ENCODE measurements around the gene TACR1.
"Not testable (repeated sequence)": the region's sequence is repeated elsewhere in the genome, so short reads cannot be mapped to it uniquely, and the experiment has no call there.

Gene TACR1

DNA sequence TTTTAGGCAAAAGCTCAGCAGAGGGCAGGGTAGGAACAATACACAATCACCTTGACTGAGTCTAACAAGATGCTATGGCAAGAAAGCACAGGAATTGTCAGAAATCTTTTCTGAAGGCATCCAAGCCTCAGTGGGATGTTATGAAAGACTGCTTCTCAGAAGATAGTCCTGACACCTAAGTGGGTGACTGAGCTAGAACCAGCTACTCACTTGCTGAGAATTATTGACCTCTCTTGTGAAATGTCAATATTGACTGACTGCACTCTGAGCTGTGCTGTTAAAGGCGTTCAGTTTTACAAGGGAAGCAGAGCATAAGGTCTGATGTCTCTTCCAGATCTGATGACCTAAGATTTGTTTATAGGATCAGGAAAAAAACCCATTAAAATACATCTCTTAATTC lies 46.1 kb downstream of the TACR1 start:
- no peak for DNase-seq (ENCODE audit: low read depth, low spot score)
- TF ChIP-seq, protein P1, sequence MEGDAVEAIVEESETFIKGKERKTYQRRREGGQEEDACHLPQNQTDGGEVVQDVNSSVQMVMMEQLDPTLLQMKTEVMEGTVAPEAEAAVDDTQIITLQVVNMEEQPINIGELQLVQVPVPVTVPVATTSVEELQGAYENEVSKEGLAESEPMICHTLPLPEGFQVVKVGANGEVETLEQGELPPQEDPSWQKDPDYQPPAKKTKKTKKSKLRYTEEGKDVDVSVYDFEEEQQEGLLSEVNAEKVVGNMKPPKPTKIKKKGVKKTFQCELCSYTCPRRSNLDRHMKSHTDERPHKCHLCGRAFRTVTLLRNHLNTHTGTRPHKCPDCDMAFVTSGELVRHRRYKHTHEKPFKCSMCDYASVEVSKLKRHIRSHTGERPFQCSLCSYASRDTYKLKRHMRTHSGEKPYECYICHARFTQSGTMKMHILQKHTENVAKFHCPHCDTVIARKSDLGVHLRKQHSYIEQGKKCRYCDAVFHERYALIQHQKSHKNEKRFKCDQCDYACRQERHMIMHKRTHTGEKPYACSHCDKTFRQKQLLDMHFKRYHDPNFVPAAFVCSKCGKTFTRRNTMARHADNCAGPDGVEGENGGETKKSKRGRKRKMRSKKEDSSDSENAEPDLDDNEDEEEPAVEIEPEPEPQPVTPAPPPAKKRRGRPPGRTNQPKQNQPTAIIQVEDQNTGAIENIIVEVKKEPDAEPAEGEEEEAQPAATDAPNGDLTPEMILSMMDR (IDR thresholded peaks at IDR 0.05; ENCODE audit: low read depth, low read length), result no peak
- in situ Hi-C loops (cut with HindIII; ENCODE audit: low sequenced_read_pairs), result no loop called here
- H3K4me3 ChIP-seq (ENCODE audit: low read depth, low read length), result no peak overlapping the region

DNA sequence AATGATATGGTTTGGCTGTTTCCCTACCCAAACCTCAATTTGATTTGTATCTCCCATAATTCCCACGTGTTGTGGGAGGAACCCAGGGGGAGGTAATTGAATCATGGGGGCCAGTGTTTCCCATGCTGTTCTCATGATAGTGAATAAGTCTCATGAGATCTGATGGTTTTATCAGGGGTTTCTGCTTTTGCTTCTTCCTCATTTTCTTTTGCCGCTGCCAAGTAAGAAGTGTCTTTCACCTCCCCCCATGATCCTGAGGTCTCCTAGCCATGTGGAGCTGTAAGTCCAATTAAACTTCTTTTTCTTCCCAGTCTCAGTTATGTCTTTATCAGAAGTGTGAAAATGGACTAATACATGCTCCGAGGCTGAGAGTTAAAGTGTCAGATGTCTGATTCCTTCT lies 47.1 kb downstream of the TACR1 start:
- DNase-seq (ENCODE audit: low read depth, low spot score); in situ Hi-C loops (cut with HindIII; ENCODE audit: low sequenced_read_pairs); H3K4me3 ChIP-seq (ENCODE audit: low read depth, low read length): not testable (repeated sequence)

DNA sequence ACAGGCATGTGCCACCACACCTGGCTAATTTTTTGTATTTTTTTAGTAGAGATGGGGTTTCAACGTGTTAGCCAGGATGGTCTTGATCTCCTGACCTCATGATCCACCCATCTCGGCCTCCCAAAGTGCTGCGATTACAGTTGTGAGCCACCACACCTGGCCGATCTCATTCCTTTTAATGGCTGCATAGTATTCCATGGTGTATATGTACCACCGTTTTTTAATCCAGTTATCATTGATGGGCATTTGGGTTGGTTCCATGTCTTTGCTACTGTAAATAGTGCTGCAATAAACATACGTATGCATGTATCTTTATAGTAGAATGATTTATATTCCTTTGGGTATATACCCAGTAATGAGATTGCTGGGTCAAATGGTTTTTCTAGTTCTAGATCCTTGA lies 51.4 kb downstream of the TACR1 start:
- DNase-seq (ENCODE audit: low read depth, low spot score); H3K4me3 ChIP-seq (ENCODE audit: low read depth, low read length); in situ Hi-C loops (cut with HindIII; ENCODE audit: low sequenced_read_pairs): not testable (repeated sequence)

DNA sequence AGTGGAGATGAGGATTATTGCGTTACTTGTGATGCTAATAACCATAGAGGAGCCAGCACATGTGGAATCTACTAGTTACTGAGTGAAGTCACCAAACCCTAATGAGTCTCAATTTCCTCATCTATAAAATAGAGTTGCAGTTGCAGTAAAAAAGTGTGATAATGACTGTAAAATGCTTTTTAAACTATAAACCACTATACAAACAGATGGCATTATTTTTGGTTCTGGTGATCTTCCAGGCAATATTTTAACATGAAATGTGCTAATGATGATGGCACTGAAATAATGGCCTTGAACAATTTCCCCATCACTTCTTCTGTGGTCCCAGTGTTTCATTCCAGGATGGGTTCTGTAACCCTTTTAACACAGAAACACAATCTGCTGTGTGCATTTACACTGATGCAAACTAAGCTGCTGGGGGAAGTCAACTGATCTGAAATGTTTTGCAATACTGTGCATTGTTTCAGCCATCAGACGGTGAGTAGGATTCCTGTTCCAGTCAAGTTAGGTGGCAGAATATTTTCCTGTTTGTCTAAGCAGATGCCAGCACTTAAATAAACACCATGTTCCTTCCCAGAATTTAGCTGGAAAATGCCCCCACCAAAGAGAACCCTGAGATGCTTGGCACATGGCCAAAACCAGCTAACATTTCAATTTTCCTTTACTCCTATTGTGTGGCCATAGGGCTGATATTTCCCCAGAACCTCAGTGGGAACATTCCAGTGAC lies 52.6 kb downstream of the TACR1 start:
- H3K4me3 ChIP-seq (ENCODE audit: low read depth, low read length), result no peak overlapping the region
- TF ChIP-seq, protein P1 (IDR thresholded peaks at IDR 0.05; ENCODE audit: low read depth, low read length), result no peak
- DNase-seq (ENCODE audit: low read depth, low spot score), result peak; percentile 49
- in situ Hi-C loops (cut with HindIII; ENCODE audit: low sequenced_read_pairs), result no loop called here

DNA sequence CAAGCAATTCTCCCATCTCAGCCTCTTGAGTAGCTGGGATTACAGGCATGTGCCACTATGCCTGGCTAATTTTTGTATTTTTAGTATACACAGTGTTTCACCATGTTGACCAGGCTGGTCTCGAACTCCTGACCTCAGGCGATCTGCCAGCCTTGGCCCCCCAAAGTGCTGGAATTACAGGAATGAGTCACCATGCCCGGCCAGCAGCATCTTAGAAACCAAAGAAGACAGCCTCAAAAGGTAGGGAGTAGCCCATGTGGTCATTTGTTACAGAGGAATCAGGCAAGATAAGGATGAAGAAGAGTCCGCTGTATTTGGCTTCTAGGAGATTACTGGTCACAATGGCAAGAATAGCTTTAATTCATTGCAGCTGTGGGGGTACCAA lies 53.1 kb downstream of the TACR1 start:
- H3K4me3 ChIP-seq (ENCODE audit: low read depth, low read length); in situ Hi-C loops (cut with HindIII; ENCODE audit: low sequenced_read_pairs): not testable (repeated sequence)
- peak; percentile 19 for DNase-seq (ENCODE audit: low read depth, low spot score)

DNA sequence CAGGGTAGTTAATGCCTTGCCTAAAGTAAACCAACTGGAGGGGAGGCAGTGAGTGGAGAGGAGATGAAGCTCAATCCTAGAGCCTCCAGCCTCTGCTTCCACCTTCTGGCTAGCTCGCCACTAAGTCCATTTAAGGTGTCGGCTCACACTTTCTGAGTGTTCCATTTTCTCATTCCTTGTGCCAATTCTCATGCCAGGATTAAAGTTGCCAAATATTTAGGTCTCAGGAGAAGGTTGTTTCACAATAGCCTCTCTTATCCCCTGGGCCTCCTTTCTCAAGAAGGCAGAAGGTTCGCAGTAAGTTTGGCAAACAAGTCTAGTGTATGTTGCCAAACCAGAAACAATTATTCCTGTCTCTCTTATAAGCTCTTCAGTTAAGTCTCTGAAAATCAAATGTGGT lies 57.2 kb downstream of the TACR1 start:
- peak; percentile 42 for DNase-seq (ENCODE audit: low read depth, low spot score)
- in situ Hi-C loops (cut with HindIII; ENCODE audit: low sequenced_read_pairs), result no loop called here
- H3K4me3 ChIP-seq (ENCODE audit: low read depth, low read length), result no peak overlapping the region
- TF ChIP-seq, protein P1 (IDR thresholded peaks at IDR 0.05; ENCODE audit: low read depth, low read length), result no peak

DNA sequence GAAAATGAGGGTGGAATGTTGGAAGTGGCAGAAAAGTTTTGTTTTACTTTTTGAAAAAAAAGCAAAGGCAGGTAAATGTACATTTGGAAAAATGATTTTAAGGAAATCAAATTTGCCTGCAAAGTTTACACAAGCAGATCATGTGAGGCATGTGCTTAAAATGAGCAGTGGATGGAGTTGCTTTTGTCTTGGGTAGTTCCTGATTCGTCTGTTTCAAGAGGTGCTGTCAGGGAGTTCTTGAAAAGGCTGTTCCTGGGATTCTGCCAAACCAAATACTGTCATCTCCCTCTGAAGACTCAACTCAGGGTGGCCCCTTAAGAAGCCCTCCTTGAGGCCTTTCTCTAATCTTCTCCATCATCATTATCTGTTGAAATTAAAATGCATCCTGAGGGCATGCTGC lies 59.0 kb downstream of the TACR1 start:
- no peak overlapping the region for H3K4me3 ChIP-seq (ENCODE audit: low read depth, low read length)
- in situ Hi-C loops (cut with HindIII; ENCODE audit: low sequenced_read_pairs), result no loop called here
- TF ChIP-seq, protein P1 (IDR thresholded peaks at IDR 0.05; ENCODE audit: low read depth, low read length), result no peak
- DNase-seq (ENCODE audit: low read depth, low spot score), result no peak

DNA sequence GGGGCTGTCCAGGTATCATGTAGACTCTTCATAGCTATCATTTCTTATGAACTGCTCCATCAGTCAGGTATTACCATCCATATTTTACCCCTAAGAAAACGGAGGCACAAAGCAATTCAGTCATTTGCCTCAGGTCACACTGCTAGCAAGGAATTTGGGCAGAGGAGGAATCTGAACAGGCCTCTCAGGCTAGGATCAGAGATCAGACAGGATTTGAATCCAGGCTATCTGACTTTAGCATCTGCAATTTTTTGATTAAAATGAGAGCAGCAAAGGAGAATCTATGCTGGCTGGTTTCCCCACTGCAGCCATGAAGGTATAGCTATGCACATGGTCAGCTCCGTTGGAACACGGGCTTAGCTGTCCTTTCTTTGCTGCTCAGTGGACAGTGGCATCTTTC lies 60.1 kb downstream of the TACR1 start:
- H3K4me3 ChIP-seq (ENCODE audit: low read depth, low read length), result no peak overlapping the region
- TF ChIP-seq, protein P1 (IDR thresholded peaks at IDR 0.05; ENCODE audit: low read depth, low read length), result no peak
- in situ Hi-C loops (cut with HindIII; ENCODE audit: low sequenced_read_pairs), result no loop called here

More for the DNA sequence above, 60.1 kb downstream of the TACR1 start:
- no peak for DNase-seq (ENCODE audit: low read depth, low spot score)
